HFF-Myc (cell line): ENCODE results near the gene NARF.

Experiments used
- DNase-seq: peaks from one replicate; pipeline ENCODE4 v3.0.0-alpha.2; 2011; ENCODE audit warnings: low read depth; ENCODE audit errors: extremely low read depth
- H3K4me3 ChIP-seq: replicated peaks from 2 replicates; pipeline ENCODE4 v1.5.1; 2011; ENCODE audit warnings: low read depth, mild to moderate bottlenecking, control low read depth, low read length
- CTCF ChIP-seq: IDR thresholded peaks from 2 replicates; pipeline ENCODE4 v1.5.1; 2012; ENCODE audit warnings: mild to moderate bottlenecking, low read depth, low read length, control low read depth; ENCODE audit errors: missing control alignments

Gene NARF

GRCh38 chr17:82433560-82434215, 24.9 kb upstream of the NARF start:
- no peak overlapping the region for H3K4me3 ChIP-seq
- no peak for TF ChIP-seq CTCF
- no peak for DNase-seq

- H3K4me3 ChIP-seq, result no peak overlapping the region
- no peak for DNase-seq
- TF ChIP-seq CTCF, result no peak
These were observed 24.4 kb upstream of the NARF start for GRCh38 chr17:82434216-82434565.

GRCh38 chr17:82435103-82435502, 23.4 kb upstream of the NARF start:
- no peak for TF ChIP-seq CTCF

GRCh38 chr17:82435601-82436583, 22.6 kb upstream of the NARF start:
- DNase-seq, result no peak
- no peak overlapping the region for H3K4me3 ChIP-seq
- no peak for TF ChIP-seq CTCF

More at GRCh38 chr17:82435103-82435502, 23.4 kb upstream of the NARF start:
- no peak for DNase-seq
- H3K4me3 ChIP-seq, result no peak overlapping the region

GRCh38 chr17:82436601-82437324, 21.8 kb upstream of the NARF start:
- no peak for DNase-seq
- no peak overlapping the region for H3K4me3 ChIP-seq
- no peak for TF ChIP-seq CTCF

- DNase-seq, result no peak
- TF ChIP-seq CTCF, result no peak
- H3K4me3 ChIP-seq, result no peak overlapping the region
These were observed 21.2 kb upstream of the NARF start for GRCh38 chr17:82437325-82437668.
